OCI-LY3 (cell line): ENCODE data around the gene SCNN1G.

Experiments used
- EZH2phosphoT487 ChIP-seq: fragments of 200-600 bp; shearing (Covaris generic); IDR thresholded peaks from 2 replicates; pipeline ENCODE4 v1.6.1; 2018; ENCODE audit warnings: antibody characterized with exemption, mixed run types, low read depth
- TF ChIP-seq, protein P1 (sequence below): fragments of 200-600, 300-600 bp; sonication (generic); IDR thresholded peaks from 2 replicates; pipeline ENCODE4 v1.5.1; 2014; ENCODE audit warnings: antibody characterized with exemption, low read length, low read depth

DNA sequence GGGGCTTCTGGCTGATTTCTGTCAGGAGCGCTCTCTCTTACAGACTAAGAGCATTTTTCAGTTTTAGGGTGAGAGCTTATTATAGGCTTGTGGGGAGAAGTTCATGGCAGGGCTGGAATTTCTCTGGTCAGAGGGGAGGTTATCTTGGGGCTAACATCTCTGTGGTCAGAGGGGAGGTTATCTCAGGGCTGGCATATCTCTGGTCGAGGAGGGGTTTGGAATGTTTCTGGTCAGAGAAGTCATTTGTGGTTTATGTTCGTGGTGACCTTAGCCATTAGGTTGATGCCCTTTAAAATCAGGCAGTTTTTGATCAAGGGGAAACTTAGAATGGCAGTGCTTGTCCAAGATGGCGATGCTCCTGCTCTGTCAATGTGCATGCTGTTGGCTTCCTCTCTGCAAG is 22.5 kb upstream of the SCNN1G start:
- TF ChIP-seq, protein P1, sequence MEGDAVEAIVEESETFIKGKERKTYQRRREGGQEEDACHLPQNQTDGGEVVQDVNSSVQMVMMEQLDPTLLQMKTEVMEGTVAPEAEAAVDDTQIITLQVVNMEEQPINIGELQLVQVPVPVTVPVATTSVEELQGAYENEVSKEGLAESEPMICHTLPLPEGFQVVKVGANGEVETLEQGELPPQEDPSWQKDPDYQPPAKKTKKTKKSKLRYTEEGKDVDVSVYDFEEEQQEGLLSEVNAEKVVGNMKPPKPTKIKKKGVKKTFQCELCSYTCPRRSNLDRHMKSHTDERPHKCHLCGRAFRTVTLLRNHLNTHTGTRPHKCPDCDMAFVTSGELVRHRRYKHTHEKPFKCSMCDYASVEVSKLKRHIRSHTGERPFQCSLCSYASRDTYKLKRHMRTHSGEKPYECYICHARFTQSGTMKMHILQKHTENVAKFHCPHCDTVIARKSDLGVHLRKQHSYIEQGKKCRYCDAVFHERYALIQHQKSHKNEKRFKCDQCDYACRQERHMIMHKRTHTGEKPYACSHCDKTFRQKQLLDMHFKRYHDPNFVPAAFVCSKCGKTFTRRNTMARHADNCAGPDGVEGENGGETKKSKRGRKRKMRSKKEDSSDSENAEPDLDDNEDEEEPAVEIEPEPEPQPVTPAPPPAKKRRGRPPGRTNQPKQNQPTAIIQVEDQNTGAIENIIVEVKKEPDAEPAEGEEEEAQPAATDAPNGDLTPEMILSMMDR = no peak
- TF ChIP-seq EZH2phosphoT487 = no peak
